ENCODE data around the gene XIRP2.
"Not testable (repeated sequence)": the region's sequence is repeated elsewhere in the genome, so short reads cannot be mapped to it uniquely, and the experiment has no call there.

Gene XIRP2

GRCh38 chr2:167209784-167210183 lies 321.5 kb downstream of the XIRP2 start:
- no peak for DNase-seq

GRCh38 chr2:167212014-167212648 lies 323.9 kb downstream of the XIRP2 start:
- DNase-seq: peak in 1 of 2 experiments; percentile 37

- no peak for DNase-seq
Observed at GRCh38 chr2:167215595-167215994, 327.3 kb downstream of the XIRP2 start.

- DNase-seq: no peak
Observed at GRCh38 chr2:167237478-167237877, 349.2 kb downstream of the XIRP2 start.

GRCh38 chr2:167240671-167241070 lies 352.4 kb downstream of the XIRP2 start:
- no peak for DNase-seq

- no peak for DNase-seq
Observed at GRCh38 chr2:167249197-167249596, 360.9 kb downstream of the XIRP2 start.

GRCh38 chr2:167253025-167253424 lies 364.7 kb downstream of the XIRP2 start:
- no peak for DNase-seq

GRCh38 chr2:167254721-167255120 lies 366.4 kb downstream of the XIRP2 start:
- no peak for DNase-seq

- no peak for DNase-seq
Observed at GRCh38 chr2:167258712-167259111, 370.4 kb downstream of the XIRP2 start.

- DNase-seq: no peak
Observed at GRCh38 chr2:167264380-167264779, 376.1 kb downstream of the XIRP2 start.

- DNase-seq: no peak
Observed at GRCh38 chr2:167265004-167265403, 376.7 kb downstream of the XIRP2 start.

- no peak for DNase-seq
Observed at GRCh38 chr2:167265722-167266121, 377.4 kb downstream of the XIRP2 start.

- not testable (repeated sequence) for DNase-seq
Observed at GRCh38 chr2:167268245-167268644, 380.0 kb downstream of the XIRP2 start.

GRCh38 chr2:167271932-167272331 lies 383.7 kb downstream of the XIRP2 start:
- DNase-seq: no peak

- DNase-seq: no peak
Observed at GRCh38 chr2:167275046-167275445, 386.8 kb downstream of the XIRP2 start.

GRCh38 chr2:167279810-167280209 lies 391.5 kb downstream of the XIRP2 start:
- DNase-seq: no peak

- no peak for DNase-seq
Observed at GRCh38 chr2:167287212-167287611, 398.9 kb downstream of the XIRP2 start.

- no peak for DNase-seq
Observed at GRCh38 chr2:167289651-167290410, 401.6 kb downstream of the XIRP2 start.

GRCh38 chr2:167292430-167293171 lies 404.3 kb downstream of the XIRP2 start, which contains the start of gene B3GALT1:
TSS of gene B3GALT1 (plus strand) at chr2:167293001.
- DNase-seq: peak; percentile 37 to 62

- no peak for DNase-seq
Observed at GRCh38 chr2:167293172-167293781, 405.0 kb downstream of the XIRP2 start.

GRCh38 chr2:167293943-167294775 lies 405.9 kb downstream of the XIRP2 start:
- DNase-seq: no peak

- no peak for DNase-seq
Observed at GRCh38 chr2:167294776-167295140, 406.5 kb downstream of the XIRP2 start.
